Limb (tissue), 2 donors: ENCODE results near the gene PSMA8.
"Not testable (repeated sequence)": the region's sequence is repeated elsewhere in the genome, so short reads cannot be mapped to it uniquely, and the experiment has no call there.

Source experiments
- DNase-seq, 2 donors: peaks; one replicate each; pipeline ENCODE4 v3.0.0-alpha.2; 2016; ENCODE audit errors: extremely low spot score in 2 of 2

PSMA8 gene

DNA sequence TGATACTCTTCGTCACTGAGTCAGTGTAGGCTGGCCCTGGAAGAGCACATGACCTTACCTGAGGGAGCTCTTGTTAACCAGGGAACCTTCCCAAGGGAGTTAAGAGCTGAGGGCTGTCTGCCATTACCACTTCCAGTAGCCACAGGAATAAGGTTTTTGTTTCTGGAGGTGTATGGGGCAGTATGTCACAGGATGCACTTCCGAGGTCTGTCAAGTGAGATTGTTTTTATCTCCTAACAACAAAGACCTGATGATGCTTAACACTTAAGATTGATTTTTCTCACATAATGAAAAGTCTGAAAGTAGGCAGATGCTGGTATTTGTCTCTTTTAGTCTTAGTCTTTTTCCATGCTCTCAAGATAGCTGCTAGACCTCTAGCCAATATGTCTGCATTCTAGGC is 41.8 kb downstream of the PSMA8 start:
- no peak for DNase-seq

DNA sequence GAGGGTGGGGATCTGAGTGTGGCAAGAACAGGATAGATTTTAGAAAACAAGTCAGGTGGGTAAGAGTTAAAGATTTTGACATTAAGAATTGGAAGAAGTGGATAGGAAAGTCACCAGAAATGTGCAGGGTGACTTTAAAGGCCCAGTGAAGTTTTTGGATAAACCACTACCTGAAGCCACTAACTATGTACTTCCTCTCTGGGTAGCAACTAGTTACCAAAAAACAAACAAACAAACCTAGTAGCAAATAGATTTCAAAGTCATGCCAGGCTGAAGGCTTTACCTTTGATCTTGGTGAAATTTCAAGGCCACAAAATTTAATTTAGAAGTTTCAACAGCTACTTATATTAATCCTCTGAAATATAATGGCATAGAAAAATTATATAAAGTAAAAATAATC is 42.5 kb downstream of the PSMA8 start:
- DNase-seq, result no peak

DNA sequence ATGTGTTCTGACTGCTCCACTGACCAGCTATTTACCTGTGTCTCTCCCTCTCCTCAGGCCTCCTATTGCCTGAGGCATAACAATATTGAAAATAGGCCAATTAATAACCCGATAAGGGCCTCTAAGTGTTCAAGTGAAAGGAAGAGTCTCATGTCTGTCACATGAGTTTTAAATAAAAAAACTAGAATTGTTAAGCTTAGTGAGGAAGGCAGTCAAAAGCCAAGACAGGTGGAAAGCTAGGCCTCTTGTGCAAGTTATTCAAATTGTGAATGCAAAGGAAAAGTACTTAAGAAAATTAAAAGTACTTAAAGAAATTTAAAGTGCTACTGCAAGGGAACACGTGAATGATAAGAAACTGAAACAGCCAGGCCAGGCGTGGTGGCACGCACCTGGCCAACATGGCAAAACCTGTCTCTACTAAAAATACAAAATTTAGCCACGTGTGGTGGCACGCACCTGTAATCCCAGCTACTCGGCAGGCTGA is 47.7 kb downstream of the PSMA8 start:
- DNase-seq, result no peak

DNA sequence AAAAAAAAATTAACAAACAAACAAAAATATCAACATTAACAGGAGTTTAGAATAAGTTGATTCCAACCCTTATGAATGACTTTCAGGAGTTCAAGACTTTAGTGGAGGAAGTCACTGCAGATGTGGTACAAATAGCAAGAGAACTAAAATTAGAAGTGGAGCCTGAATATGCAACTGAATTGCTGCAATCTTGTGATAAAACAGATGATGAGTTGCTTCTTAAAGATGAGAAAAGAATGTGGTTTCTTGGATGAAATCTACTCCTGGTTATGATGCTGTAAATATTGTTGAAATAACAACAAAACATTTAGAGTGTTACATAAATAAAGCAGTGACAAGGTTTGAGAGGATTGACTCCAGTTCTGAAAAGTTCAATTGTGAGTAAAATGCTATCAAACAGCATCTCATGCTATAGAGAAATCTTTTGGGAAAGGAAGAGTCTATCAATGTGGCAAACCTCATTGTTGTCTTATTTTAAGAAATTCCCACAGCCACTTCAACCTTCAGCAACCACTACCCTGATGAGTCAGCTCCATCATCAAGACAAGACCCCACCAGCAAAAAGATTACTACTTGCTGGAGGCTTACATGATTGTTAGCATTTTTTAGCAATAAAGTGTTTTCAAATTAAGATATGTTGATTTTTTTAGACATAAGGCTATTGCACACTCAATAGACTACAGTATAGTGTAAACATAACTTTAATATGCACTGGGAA is 49.9 kb downstream of the PSMA8 start:
- no peak for DNase-seq

DNA sequence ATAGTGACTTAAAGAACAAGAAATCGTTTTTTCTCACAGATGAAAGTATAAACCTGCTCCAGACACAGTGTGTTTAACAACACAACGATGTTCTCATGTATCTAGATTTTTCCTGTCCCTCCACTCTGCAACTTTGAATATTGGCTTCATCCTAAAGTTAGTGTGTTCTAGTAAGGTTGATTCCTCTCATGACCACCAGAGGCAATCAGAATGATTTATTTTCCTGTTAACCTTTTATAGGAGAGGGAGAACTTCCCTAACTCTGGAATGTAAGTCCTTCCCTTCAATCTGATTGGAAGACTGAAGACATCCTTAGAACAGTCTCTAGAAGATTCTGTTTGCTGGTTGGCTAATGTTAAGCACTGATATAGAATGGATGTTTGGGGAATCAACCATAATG is 51.6 kb downstream of the PSMA8 start:
- no peak for DNase-seq

DNA sequence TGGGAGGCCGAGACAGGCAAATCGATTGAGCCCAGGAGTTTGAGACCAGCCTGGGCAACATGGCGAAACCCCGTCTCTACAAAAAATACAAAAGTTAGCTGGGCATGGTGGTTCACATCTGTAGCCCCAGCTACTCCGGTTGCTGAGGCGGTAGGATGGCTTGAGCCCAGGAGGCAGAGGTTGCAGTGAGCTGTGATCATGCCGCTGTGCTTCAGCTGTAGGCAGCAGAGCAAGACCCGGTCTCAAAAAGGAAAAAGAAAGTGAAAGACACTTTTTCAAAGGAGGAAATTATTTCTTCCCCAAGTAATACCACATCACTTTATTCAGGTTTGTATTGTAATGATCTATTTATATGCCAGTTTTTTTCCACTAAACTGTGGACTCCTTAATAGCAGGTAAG is 56.8 kb downstream of the PSMA8 start:
- no peak for DNase-seq

DNA sequence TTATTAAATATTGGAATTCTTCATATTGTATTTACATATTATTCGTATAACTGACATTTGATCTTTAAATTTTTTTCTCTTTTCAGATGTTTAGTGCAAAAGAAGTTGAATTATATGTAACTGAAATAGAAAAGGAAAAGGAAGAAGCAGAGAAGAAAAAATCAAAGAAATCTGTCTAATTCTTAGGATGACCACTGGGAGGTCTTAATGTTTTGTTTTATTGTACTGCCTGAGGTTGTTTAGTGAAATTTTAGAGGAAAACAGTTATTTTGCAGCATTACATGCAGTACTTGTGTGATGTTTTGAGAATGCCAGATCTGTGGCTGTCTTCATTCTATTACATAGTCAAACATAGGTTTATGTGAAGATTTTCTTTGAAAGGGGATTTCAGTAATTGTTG is 58.6 kb downstream of the PSMA8 start:
- no peak for DNase-seq

DNA sequence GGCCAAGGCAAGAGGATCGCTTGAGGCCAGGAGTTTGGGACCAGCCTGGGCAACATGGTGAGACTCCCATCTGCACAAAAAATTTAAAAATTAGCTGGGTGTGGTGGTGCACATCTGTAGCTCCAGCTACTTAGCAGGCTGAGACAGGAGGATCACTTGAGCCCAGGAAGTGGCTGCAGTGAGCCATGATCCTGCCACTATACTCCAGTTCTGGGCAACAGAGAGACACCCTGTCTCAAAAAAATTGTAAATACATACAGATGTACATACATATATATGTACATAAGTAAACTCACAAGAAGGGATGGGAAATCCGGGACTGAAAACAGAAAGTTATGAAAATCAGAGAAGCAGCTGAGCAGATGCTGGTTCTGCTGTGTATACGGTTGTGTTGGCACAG is 62.9 kb downstream of the PSMA8 start:
- no peak for DNase-seq

DNA sequence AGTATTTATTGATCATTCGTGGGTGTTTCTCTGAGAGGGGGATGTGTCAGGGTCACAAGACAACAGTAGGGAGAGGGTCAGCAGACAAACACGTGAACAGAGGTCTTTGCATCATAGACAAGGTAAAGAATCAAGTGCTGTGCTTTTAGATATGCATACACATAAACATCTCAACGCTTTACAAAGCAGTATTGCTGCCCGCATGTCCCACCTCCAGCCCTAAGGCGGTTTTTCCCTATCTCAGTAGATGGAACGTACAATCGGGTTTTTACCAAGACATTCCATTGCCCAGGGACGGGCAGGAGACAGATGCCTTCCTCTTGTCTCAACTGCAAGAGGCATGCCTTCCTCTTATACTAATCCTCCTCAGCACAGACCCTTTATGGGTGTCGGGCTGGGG is 68.3 kb downstream of the PSMA8 start:
- not testable (repeated sequence) for DNase-seq

DNA sequence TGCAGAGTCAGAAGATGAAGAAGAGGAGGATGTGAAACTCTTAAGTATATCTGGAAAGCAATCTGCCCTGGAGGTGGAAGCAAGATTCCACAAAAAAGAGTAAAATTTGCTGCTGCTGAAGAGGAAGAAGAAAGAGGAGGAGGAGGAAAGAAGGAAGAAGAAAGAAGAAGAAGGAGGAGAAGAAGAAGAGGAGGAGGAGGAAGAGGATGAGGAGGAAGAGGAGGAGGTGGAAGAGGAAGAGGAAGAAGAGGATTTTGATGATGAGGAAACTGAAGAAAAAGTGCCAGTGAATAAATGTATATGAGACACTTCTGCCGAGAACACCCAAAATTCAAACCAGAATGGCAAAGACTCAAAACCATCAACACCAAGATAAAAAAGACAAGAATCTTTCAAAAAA is 71.6 kb downstream of the PSMA8 start:
- DNase-seq, result no peak

DNA sequence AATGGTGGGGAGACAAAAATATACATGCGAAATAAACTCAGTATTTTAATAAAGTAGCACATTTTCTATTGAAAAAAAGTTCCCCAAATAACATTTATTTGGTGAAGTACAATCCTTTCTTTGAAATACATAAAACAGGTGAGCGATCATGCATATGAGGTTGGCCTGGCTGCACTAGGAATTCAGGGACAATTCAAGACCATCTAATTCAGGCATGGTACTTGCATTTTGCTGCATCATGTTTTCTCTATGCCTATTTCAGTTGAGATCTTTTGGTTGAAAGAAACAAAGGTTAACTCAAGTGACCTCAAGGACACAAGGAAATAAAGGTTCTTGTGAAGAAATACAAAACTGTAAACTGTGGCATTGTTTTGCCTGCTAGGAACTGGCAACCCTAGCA is 72.8 kb downstream of the PSMA8 start:
- DNase-seq, result no peak

DNA sequence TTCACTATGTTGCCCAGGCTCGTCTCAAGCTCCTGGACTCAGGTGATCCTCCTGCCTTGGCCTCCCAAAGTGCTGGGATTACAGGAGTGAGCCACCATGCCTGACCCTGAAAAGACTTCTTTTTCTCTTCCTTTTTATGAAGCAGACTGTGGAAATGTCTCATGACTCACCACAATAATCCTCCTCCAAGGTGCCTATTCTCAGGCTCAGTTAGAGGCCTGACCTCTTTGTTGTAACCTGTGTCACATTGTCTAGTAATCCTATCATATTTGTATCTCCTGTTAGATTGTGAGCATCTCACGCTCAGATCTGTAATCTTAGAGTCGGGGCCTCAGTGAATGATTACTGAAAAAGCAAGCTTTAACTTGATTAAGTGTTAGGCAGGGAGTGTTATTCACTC is 74.3 kb downstream of the PSMA8 start:
- no peak for DNase-seq

DNA sequence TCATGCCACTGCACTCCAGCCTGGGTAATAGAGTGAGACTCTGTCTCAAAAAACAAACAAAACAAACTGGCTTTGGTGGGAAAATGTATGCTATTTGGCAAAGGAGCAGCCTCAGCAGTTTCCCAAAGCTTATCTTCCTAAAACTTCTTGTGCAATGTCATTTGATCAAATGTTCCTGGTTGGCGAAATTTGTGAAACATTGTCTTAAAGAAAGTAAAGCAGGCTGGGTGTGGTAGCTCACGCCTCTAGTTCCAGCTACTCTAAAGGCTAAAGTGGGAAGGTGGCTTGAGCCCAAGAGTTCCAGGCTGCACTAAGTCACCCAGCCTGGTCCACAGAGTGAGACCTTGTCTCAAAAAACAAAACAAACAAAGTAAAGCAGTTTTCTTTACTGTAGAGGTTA is 75.3 kb downstream of the PSMA8 start:
- no peak for DNase-seq

DNA sequence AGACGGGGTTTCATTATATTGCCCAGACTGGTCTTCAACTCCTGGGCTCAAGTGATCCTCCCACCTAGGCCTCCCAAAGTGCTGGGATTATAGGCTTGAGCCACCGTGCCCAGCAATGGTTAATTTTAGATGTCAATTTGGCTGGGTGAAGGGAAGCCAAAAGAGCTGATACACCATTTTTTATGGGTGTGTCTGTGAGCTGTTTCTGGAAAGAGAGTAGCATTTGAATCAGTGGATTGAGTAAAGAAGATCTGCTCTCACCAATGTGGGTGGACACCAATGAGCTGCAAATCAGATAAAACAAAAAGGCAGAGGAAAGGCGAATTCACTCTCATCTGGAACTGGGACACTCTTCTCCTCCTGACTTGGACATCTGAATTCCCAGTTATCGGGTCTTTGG is 76.5 kb downstream of the PSMA8 start:
- DNase-seq, result no peak

DNA sequence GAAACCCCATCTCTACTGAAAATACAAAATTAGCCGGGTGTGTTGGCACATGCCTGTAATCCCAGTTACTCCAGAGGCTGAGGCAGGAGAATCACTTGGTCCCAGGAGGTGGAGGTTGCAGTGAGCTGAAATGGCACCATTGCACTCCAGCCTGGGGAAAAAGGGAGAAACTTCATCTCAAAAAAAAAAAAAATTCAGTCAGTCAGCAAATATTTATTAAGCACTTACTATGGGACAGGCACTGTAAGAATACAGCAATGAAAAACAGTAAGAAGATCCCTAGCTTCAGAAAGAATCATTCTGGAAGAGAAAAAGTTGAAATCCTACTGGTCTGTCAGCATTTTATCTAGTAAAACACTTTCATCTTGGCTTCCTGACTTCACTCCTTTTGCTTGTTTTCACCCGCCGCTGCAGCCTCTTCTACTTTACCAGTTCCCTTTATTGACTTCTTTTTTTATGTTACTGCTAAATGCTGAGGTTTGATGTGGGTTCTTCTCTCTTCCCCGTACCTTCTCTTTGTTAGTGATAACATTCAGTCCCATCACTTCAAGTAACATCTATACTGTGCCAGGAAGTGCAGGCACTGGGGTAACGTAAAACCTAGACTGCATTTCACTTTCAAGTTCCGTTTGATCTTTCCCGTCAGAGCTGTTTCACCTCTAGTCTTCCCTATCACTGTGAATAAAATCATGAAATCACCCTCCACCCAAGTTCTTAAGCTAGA is 81.7 kb downstream of the PSMA8 start:
- no peak for DNase-seq

DNA sequence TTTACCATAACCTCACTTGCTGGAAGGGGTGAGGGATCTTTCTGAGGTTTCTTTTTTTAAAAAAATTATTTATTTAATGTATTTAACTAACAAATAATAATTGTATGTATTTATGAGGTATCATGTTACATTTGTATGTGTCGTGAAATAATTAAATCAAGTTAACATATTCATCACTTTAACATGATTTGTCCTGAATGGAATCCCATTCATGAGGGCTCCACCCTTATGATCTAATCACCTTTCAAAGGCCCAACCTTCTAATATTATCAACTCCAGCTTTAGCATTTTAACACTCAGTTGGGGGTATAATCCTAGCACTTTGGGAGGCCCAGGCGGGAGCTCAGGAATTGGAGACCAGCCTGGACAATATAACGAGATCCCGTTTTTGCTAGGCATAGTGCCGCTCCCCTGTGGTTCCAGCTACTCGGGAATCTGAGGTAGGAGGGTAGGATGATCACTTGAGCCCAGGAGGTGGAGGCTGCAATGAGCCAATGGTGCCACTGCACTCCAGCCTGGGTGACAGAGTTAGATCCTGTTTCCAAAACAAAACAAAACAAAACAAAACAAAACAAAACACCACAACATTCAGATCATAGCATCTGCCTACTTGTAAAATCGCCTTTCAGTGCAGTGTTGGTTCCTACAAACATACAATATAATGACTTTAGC is 91.5 kb downstream of the PSMA8 start:
- DNase-seq, result peak in 1 of 2 donors; percentile 28

DNA sequence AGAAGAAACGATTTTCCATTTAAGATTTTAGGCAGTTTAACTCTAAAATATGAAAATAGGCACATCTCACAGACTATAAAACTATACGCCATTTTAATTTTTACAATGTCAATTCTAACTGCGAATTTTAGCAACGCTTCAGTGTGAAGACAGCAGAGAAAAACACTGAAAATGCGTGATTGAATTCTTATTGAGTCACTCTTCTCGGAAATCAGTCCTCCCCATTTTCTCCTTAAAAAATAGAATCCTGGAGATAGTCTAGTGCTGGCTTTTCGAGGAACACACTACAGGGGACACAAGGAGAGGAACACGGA is 92.2 kb downstream of the PSMA8 start:
- no peak for DNase-seq

DNA sequence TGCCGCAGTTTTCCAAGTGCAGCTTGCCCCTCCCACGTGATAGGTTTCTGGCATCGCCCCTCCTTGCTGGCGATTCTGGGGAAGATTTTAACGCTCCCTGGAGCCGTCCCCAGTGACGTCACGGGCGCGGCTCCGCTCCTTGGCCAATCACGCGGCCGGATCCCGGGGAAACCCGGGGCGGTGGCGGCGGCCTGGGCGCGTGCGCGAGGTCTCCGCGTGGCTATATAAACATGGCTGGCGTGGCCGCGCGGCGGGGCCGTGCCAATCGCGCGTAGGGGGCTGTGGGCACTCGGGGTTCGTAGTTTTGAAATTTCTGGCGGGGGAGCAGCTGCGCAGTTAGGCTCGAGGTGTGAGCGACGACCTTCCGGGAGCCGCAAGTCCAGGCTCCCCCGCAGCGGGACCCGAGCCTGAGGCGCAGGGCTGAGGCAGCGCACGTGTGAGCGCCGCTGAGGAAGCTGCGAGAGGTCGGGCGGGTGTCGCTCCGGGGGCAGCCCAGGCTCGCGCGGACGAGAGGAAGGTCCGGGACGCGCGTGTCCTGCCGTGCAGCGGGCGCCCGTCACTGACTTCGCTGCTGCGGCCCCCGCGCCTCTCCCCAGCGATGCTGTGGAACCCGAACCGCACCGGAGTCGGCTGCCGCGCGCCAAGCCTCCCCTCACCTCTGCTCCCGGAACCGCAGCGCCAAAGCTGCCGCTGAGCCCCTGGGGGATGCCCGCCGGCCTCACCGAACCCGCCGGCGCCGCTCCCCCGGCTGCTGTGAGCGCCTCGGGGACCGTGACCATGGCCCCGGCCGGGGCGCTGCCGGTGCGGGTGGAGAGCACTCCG is 92.8 kb downstream of the PSMA8 start, which contains the start of gene TAF4B:
TSS of gene TAF4B (plus strand) at position 217 of the 822 bp plus-strand sequence. CDS start at position 706, 489 bp downstream.
- DNase-seq, result peak; percentile 94 to 98

DNA sequence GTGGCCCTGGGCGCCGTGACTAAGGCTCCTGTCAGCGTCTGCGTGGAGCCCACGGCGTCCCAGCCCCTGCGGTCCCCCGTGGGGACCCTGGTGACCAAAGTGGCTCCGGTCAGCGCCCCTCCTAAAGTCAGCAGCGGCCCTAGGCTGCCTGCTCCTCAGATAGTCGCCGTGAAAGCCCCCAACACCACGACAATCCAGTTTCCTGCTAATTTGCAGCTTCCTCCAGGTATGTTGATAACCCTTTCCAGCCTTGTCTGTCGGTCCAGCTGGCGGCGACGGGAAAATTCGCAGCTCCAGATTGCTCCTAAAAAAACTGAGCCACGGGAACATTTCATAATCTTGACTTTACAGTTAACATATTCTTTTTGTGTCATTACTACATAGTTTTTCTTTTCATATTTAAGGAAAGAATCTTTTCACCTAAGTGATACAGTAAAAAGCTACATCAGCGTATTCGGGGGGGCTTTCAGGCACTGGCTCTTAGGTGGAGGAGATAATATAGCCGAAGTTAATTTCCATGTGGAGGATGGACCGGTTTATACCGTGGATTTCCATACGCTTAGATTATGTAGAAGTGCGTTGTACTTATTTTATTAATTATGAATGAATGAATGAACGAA is 93.5 kb downstream of the PSMA8 start:
- DNase-seq, result no peak

DNA sequence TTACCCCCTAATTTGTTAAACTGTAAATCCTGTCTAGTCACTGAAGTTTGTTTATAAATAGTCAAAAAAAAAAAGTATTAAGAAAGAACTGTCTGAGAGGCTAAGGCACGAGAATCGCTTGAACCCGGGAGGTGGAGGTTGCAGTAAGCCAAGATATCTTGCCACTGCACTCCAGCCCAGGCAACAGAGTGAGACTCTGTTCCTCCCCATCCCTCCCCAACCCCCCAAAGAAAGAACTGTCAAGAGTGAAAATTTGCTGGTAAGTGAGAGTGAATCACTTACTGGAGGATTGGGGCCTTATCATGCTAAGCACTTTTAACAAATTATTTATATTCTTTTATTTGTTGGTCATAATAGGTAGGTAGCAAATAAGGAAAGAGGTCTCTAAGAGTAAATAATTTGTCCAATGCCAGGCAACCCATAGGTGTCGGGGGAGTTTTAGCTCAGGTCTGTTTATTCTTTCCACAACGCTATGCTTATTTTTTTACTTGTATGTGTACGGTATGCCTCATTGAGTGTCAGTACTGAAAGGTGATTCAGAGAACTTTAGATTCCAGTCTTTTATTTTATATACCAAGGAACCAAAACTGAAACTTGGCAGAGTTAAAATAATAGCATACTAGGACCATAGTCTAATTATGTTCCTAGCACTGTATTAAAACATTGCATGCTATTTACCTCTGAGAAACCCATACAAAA is 95.0 kb downstream of the PSMA8 start:
- DNase-seq, result no peak

DNA sequence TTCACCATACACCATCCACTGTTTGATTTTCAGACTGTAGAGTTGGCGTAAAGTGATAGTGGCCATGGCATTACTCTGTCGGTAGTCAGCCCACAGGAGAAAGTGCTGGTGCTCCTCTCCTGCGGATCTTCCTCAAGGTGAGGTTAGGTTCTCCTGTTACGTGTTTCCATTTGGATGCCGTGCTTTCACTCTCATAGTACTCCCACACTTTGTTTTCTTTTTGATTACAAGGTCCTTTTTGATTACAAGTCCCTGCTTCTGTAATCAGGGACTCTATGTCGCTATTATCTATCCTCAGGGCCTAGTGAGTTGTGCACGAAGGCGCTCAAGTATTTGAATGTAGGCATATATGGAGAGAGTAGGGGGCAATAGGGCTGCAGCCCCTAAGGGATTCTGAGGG is 96.8 kb downstream of the PSMA8 start:
- no peak for DNase-seq
